Ovary (tissue), 9 donors: ENCODE measurements around the gene MBD6. TPM values are rescaled to one million over a fixed set of nuclear protein-coding genes. Genes with fewer than 3 reads are reported as not detected.

Experiments used
- DNase-seq, 5 donors: peaks; one replicate each; pipeline ENCODE4 v3.0.0-alpha.2; 2019 to 2020
- H3K27ac ChIP-seq, 2 donors: fragments of 200-600 bp; one replicate each; pipeline versions ENCODE4 v1.5.1 to v1.8.0; 2019 to 2022
- H3K27me3 ChIP-seq: fragments of 200-600 bp; one replicate; pipeline ENCODE4 v1.8.0; 2022
- H3K36me3 ChIP-seq: fragments of 200-600 bp; sonication (generic); one replicate; pipeline ENCODE4 v1.5.1; 2019
- H3K4me1 ChIP-seq: one replicate; pipeline ENCODE4 v1.8.1; 2013; ENCODE audit warnings: mild to moderate bottlenecking, moderate library complexity; ENCODE audit not compliant: insufficient read depth
- H3K4me3 ChIP-seq: fragments of 200-600 bp; sonication (generic); one replicate; pipeline ENCODE4 v1.5.1; 2017
- H3K9me3 ChIP-seq, 2 donors: fragments of 200-600 bp in 1 of 2; sonication (generic) in 1 of 2; one replicate each; pipeline versions ENCODE4 v1.5.1 to v1.8.1; 2013 to 2019; ENCODE audit warnings: mild to moderate bottlenecking in 1 of 2, moderate library complexity in 1 of 2
- CTCF ChIP-seq, 3 donors: fragments of 450-650 bp in 2 of 3; fragments of 200-600 bp in 1 of 3; IDR thresholded peaks; one replicate each; pipeline versions ENCODE4 v1.5.1 to v1.8.0; 2016 to 2022; ENCODE audit warnings: antibody characterized with exemption in 3 of 3, mild to moderate bottlenecking in 1 of 3
- EP300 ChIP-seq: sonication (generic); formaldehyde crosslinking; IDR thresholded peaks from one replicate; pipeline ENCODE4 v1.6.1; 2017; ENCODE audit warnings: antibody characterized with exemption
- POLR2A ChIP-seq: fragments of 450-650 bp; IDR thresholded peaks from one replicate; pipeline ENCODE4 v1.6.1; 2017; ENCODE audit warnings: antibody characterized with exemption, mild to moderate bottlenecking, moderate library complexity
- WGBS, 3 donors: extraction: QIAGEN DNeasy Blood & Tissue Kit in 1 of 3; methylation state at CpG; one replicate each; pipeline versions ENCODE4 v1.1.5 to v1.1.7; 2013 to 2017; 5-methylcytosine and 5-hydroxymethylcytosine counted together
- intact Hi-C, 4 donors: fragments of 100-400 bp; cut with DNase I; formaldehyde crosslinking; loops; one replicate each; pipeline versions ENCODE4 v1.11.0 to v1.15.1; 2022 to 2023
- polyA plus RNA-seq, 2 donors: library from polyadenylated mRNA; stranded (reverse); fragments of 200-250 nt in 1 of 2; fragments of 350-450 nt in 1 of 2; fragmentation: Illumina TruSeq in 1 of 2; extraction: RNeasy Lipid Tissue Mini Kit (QIAGEN cat#74804) in 1 of 2; gene quantifications; one replicate each; pipeline ENCODE4 v1.2.3, GENCODE V29; 2013 to 2014
- total RNA-seq, 7 donors: library from RNA; depleted of rRNA in 2 of 7; stranded (reverse); fragments of >200 nt in 2 of 7; fragmentation: NEBNext Ultra II Directional in 3 of 7; extraction: Animal tissue kit (Norgen Biotek cat#: 25700) in 3 of 7; gene quantifications; one replicate each; pipeline versions ENCODE4 v1.1.0 to v1.2.4, GENCODE V29; 2016 to 2023
- donor health status: DM: no; HTN: no; CAD: no; lungs with moderate emphysema.
- donor health status: DM: no; HTN: no; CAD: no.
- donor health status: Bipolar disorder and iron deficiency.
- donor health status: DM: yes; HTN: yes; CAD: no.
- donor health status: DM: no; HTN: no; CAD: no.
- donor health status: DM: yes; HTN: yes; CAD: no.

Gene MBD6
- total and polyA plus RNA-seq, 9 donors: 18.1 to 122 (median 73.8) TPM

GRCh38 chr12:57514720-57515407 is 7.8 kb upstream of the MBD6 start:
- peaks cover 2% of the 10 kb centered on the region for H3K4me1 ChIP-seq
- DNase-seq: no peak
- no peaks in the 10 kb centered on the region for H3K36me3 ChIP-seq
- TF ChIP-seq EP300 (no peak), CTCF (IDR thresholded peaks at IDR 0.05) (no peak), POLR2A (no peak)
- H3K27ac ChIP-seq: no peak overlapping the region
- WGBS, 3 donors: 83 to 87% (median 87%) methylated on average over 9 of the region's 9 CpGs
- H3K27me3 ChIP-seq: no peaks in the 10 kb centered on the region
- H3K4me3 ChIP-seq: no peak overlapping the region
- H3K9me3 ChIP-seq: no peaks in the 10 kb centered on the region
- intact Hi-C loops: no loop called here

DNA sequence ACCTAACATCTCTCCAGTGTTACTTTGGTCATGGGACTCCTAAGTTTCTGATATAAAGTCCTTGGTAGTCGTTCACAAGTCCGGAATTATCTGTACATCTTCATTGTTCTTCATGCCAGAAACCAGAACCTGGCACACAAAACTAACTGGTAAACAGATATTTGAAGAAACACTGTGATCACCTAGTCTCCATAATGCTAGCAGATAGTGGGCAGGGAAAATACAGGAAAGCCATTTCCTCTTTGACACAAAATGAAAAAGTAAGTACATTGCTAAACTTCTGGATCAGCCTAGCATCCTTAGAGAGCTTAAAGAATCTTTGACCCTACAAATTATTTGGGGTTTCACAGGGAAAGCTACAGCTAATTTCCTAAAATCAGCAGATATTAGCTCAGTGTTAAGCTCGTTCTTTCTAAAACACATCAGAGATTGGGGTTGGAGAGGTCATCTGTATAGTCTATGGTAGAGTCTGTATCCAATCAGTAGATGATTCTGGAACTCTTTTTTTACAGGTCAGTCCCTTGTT is 7.2 kb upstream of the MBD6 start:
- Histone ChIP-seq H3K4me1 (peaks cover 2% of the 10 kb centered on the region), H3K27me3 (no peaks in the 10 kb centered on the region), H3K4me3 (no peak overlapping the region), H3K9me3 (no peaks in the 10 kb centered on the region), H3K27ac (no peak overlapping the region), H3K36me3 (no peaks in the 10 kb centered on the region)
- 62 to 72% (median 63%) methylated on average over 3 of the region's 3 CpGs for WGBS, 3 donors
- DNase-seq: no peak
- intact Hi-C loops: no loop called here
- TF ChIP-seq POLR2A (no peak), EP300 (no peak), CTCF (IDR thresholded peaks at IDR 0.05) (no peak)

- Histone ChIP-seq H3K4me3 (no peak overlapping the region), H3K27ac (no peak overlapping the region), H3K27me3 (no peaks in the 10 kb centered on the region), H3K36me3 (no peaks in the 10 kb centered on the region), H3K9me3 (no peaks in the 10 kb centered on the region), H3K4me1 (peaks cover 3% of the 10 kb centered on the region)
- no peak for TF ChIP-seq POLR2A
- no peak for TF ChIP-seq CTCF (IDR thresholded peaks at IDR 0.05)
- no peak for TF ChIP-seq EP300
- no peak for DNase-seq
- WGBS, 3 donors: 80 to 85% (median 83%) methylated on average over 11 of the region's 11 CpGs
- intact Hi-C loops: no loop called here
These were observed 6.6 kb upstream of the MBD6 start for GRCh38 chr12:57515934-57516541.

- WGBS, 3 donors: 83 to 86% (median 86%) methylated on average over 11 of the region's 11 CpGs
- Histone ChIP-seq H3K4me1 (peaks cover 7% of the 10 kb centered on the region), H3K36me3 (no peaks in the 10 kb centered on the region), H3K9me3 (no peaks in the 10 kb centered on the region), H3K27ac (no peak overlapping the region), H3K4me3 (no peak overlapping the region), H3K27me3 (no peaks in the 10 kb centered on the region)
- intact Hi-C loops: no loop called here
- no peak for DNase-seq
- TF ChIP-seq CTCF (IDR thresholded peaks at IDR 0.05) (no peak), EP300 (no peak), POLR2A (no peak)
These were observed 5.9 kb upstream of the MBD6 start for GRCh38 chr12:57516617-57517153.
